ENCODE data around the gene RNU4-1. TPM values are rescaled to one million over a fixed set of nuclear protein-coding genes. Genes with fewer than 3 reads are reported as not detected.

The RNU4-1 gene
- total and polyA plus RNA-seq, 2 donors from 2014 or later: 3,016 TPM; not detected in 1

- Histone ChIP-seq H3K27ac (ENCODE audit: low read depth in 2 of 2, low read length in 2 of 2) (peak within 1 kb of the TSS; percentile 53 to 85), H3K9ac (ENCODE audit: low read length in 3 of 3) (peak within 1 kb of the TSS; percentile 65 to 82 (median 69)), H3K36me3 (ENCODE audit: control insufficient read depth in 2 of 3, insufficient read depth in 3 of 3, low read length in 3 of 3) (no peaks in the 10 kb centered on the region), H3K27me3 (ENCODE audit: control insufficient read depth, insufficient read depth, low read length) (no peaks in the 10 kb centered on the region), H3K4me3 (ENCODE audit: low read length in 3 of 3) (peak within 1 kb of the TSS; percentile 84 to 100 (median 89)), H3K4me1 (ENCODE audit: control insufficient read depth in 2 of 3, insufficient read depth in 2 of 3, low read depth in 1 of 3, low read length in 3 of 3) (no peaks in the 10 kb centered on the region), H3K9me3 (ENCODE audit: control insufficient read depth in 2 of 3, insufficient read depth in 1 of 3, low read length in 3 of 3) (no peaks in the 10 kb centered on the region)
- intact Hi-C loops (cut with DNase I): no loop called here
- DNase-seq: peak; percentile 91 to 99 (median 93)
- TF ChIP-seq, protein P1, sequence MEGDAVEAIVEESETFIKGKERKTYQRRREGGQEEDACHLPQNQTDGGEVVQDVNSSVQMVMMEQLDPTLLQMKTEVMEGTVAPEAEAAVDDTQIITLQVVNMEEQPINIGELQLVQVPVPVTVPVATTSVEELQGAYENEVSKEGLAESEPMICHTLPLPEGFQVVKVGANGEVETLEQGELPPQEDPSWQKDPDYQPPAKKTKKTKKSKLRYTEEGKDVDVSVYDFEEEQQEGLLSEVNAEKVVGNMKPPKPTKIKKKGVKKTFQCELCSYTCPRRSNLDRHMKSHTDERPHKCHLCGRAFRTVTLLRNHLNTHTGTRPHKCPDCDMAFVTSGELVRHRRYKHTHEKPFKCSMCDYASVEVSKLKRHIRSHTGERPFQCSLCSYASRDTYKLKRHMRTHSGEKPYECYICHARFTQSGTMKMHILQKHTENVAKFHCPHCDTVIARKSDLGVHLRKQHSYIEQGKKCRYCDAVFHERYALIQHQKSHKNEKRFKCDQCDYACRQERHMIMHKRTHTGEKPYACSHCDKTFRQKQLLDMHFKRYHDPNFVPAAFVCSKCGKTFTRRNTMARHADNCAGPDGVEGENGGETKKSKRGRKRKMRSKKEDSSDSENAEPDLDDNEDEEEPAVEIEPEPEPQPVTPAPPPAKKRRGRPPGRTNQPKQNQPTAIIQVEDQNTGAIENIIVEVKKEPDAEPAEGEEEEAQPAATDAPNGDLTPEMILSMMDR (IDR thresholded peaks at IDR 0.05; ENCODE audit: borderline replicate concordance, extremely low read depth, insufficient read depth): peak; percentile 63
- peak; percentile 88 for FAIRE-seq
Observed at GRCh38 chr12:120301962-120302815, 9.2 kb upstream of the RNU4-1 start, which contains the start of gene SIRT4. TSS of gene SIRT4 (plus strand) at chr12:120302321. CDS start at chr12:120303562, 1,241 bp downstream.

GRCh38 chr12:120292411-120292660 is 701 bp downstream of the RNU4-1 start:
- Histone ChIP-seq H3K9me3 (ENCODE audit: control insufficient read depth in 2 of 3, insufficient read depth in 1 of 3, low read length in 3 of 3) (no peaks in the 10 kb centered on the region), H3K4me1 (ENCODE audit: control insufficient read depth in 2 of 3, insufficient read depth in 2 of 3, low read depth in 1 of 3, low read length in 3 of 3) (peaks cover 0 to 7% (median 2%) of the 10 kb centered on the region in 3 donors), H3K27me3 (ENCODE audit: control insufficient read depth, insufficient read depth, low read length) (no peaks in the 10 kb centered on the region), H3K4me3 (ENCODE audit: low read length in 3 of 3) (peak overlapping the region; percentile 77 to 86 (median 82)), H3K27ac (ENCODE audit: low read depth in 2 of 2, low read length in 2 of 2) (peak overlapping the region; percentile 100), H3K36me3 (ENCODE audit: control insufficient read depth in 2 of 3, insufficient read depth in 3 of 3, low read length in 3 of 3) (no peaks in the 10 kb centered on the region), H3K9ac (ENCODE audit: low read length in 3 of 3) (peak overlapping the region; percentile 76 to 98 (median 96))
- DNase-seq: no peak
- TF ChIP-seq, protein P1 (IDR thresholded peaks at IDR 0.05; ENCODE audit: borderline replicate concordance, extremely low read depth, insufficient read depth): no peak
- no peak for FAIRE-seq
- intact Hi-C loops (cut with DNase I): no loop called here

DNA sequence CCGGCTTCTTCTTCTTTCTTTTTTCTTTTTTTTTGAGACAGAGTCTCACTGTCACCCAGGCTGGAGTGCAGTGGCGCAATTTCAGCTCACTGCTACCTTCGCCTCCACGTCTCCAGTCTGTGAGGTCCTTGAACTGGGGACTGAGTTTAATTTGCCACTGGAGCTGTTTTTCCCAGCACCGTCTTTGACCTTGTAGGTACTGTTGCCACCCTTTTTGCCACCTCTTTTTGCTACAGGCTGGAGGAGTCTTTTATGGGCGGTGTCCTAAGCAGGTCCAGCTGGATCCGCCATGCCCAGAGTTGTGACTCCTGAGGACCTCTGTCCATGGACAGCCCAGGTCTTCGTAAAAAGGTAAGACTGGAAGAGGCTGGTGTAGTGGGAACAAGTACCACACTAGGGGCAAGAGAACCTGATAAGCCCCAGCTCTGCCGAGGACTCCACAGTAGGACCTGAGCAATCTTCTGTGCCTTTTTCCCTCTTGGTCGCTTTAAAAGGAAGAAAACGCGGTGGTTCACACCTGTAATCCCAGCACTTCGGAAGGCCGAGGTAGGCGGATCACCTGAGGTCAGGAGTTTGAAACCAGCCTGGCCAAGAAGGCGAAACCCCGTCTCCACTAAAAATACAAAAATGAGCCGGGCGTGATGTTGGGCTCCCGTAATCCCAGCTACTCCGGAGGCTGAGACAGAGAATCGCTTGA is 2.3 kb downstream of the RNU4-1 start:
- FAIRE-seq: no peak
- intact Hi-C loops (cut with DNase I): no loop called here
- peak overlapping the region; percentile 7 to 98 (median 65) for H3K9ac ChIP-seq (ENCODE audit: low read length in 3 of 3)
- no peaks in the 10 kb centered on the region for H3K9me3 ChIP-seq (ENCODE audit: control insufficient read depth in 2 of 3, insufficient read depth in 1 of 3, low read length in 3 of 3)
- peaks cover 0 to 7% (median 2%) of the 10 kb centered on the region in 3 donors for H3K4me1 ChIP-seq (ENCODE audit: control insufficient read depth in 2 of 3, insufficient read depth in 2 of 3, low read depth in 1 of 3, low read length in 3 of 3)
- peak overlapping the region; percentile 9 to 77 (median 58) for H3K4me3 ChIP-seq (ENCODE audit: low read length in 3 of 3)
- TF ChIP-seq, protein P1 (IDR thresholded peaks at IDR 0.05; ENCODE audit: borderline replicate concordance, extremely low read depth, insufficient read depth): no peak
- no peaks in the 10 kb centered on the region for H3K36me3 ChIP-seq (ENCODE audit: control insufficient read depth in 2 of 3, insufficient read depth in 3 of 3, low read length in 3 of 3)
- H3K27ac ChIP-seq (ENCODE audit: low read depth in 2 of 2, low read length in 2 of 2): peak overlapping the region; percentile 100
- DNase-seq: peak in 4 of 5 donors; percentile 38 to 66 (median 56)
- H3K27me3 ChIP-seq (ENCODE audit: control insufficient read depth, insufficient read depth, low read length): no peaks in the 10 kb centered on the region

Data from kidney (tissue), 14 donors.